Stimulated activated CD4-positive, alpha-beta T cell treated with anti-CD3 and anti-CD28 coated beads, Interleukin-15, amount 100 ng/mL, for 48 hours (primary cell): Measurements from ENCODE around the gene AASS.

Source experiments
- DNase-seq, 2 donors: peaks; one replicate each; pipeline ENCODE4 v3.0.0-alpha.2; 2020; ENCODE audit warnings: low read depth in 2 of 2

AASS gene

GRCh38 chr7:122040147-122040546 lies 103.9 kb downstream of the AASS start:
- no peak for DNase-seq

GRCh38 chr7:122038904-122039303 lies 105.1 kb downstream of the AASS start:
- no peak for DNase-seq

GRCh38 chr7:122038134-122038533 lies 105.9 kb downstream of the AASS start:
- DNase-seq: no peak

GRCh38 chr7:122035876-122036275 lies 108.2 kb downstream of the AASS start:
- DNase-seq: no peak

GRCh38 chr7:122033641-122034040 lies 110.4 kb downstream of the AASS start:
- no peak for DNase-seq

GRCh38 chr7:122027058-122027457 lies 117.0 kb downstream of the AASS start:
- no peak for DNase-seq
